Ishikawa (cell line): ENCODE measurements around the gene ARF6.

Experiments
- CEBPB ChIP-seq: IDR thresholded peaks from 2 replicates; pipeline ENCODE4 v1.6.1; 2012
- CREB1 ChIP-seq: IDR thresholded peaks from 2 replicates; pipeline ENCODE4 v1.6.1; 2012; ENCODE audit warnings: low read depth
- EGR1 ChIP-seq: IDR thresholded peaks from 2 replicates; pipeline ENCODE4 v1.6.1; 2012
- MAX ChIP-seq: IDR thresholded peaks from 2 replicates; pipeline ENCODE4 v1.6.1; 2012
- RAD21 ChIP-seq: IDR thresholded peaks from 2 replicates; pipeline ENCODE4 v1.6.1; 2012; ENCODE audit warnings: low read depth
- REST ChIP-seq: IDR thresholded peaks from 2 replicates; pipeline ENCODE4 v1.6.1; 2012; ENCODE audit warnings: low read depth, mild to moderate bottlenecking
- TAF1 ChIP-seq: IDR thresholded peaks from 2 replicates; pipeline ENCODE4 v1.6.1; 2012; ENCODE audit warnings: low read depth, mild to moderate bottlenecking
- TCF12 ChIP-seq: IDR thresholded peaks from 2 replicates; pipeline ENCODE4 v1.6.1; 2012; ENCODE audit warnings: low read depth
- TEAD4 ChIP-seq: IDR thresholded peaks from 2 replicates; pipeline ENCODE4 v1.6.1; 2012
- USF1 ChIP-seq: IDR thresholded peaks from 2 replicates; pipeline ENCODE4 v1.6.1; 2012
- YY1 ChIP-seq: IDR thresholded peaks from 2 replicates; pipeline ENCODE4 v1.6.1; 2012; ENCODE audit warnings: low read depth
- ZBTB7A ChIP-seq: IDR thresholded peaks from 2 replicates; pipeline ENCODE4 v1.6.1; 2012; ENCODE audit warnings: low read depth

The ARF6 gene

GRCh38 chr14:49942090-49942489 is 49.2 kb downstream of the ARF6 start:
- TF ChIP-seq TAF1 (no peak), USF1 (no peak)

GRCh38 chr14:49944501-49944900 is 51.6 kb downstream of the ARF6 start:
- TF ChIP-seq EGR1 (no peak), REST (no peak), CEBPB (no peak), YY1 (no peak), USF1 (no peak), TEAD4 (no peak), RAD21 (no peak), CREB1 (no peak), TCF12 (no peak), ZBTB7A (no peak), MAX (no peak), TAF1 (no peak)

- no peak for TF ChIP-seq YY1
- no peak for TF ChIP-seq REST
- TF ChIP-seq MAX, result no peak
Observed at GRCh38 chr14:49945448-49946319, 52.8 kb downstream of the ARF6 start.
